ENCODE results near the gene GADD45A.
"Not testable (repeated sequence)": the region's sequence is repeated elsewhere in the genome, so short reads cannot be mapped to it uniquely, and the experiment has no call there.

Gene GADD45A

DNA sequence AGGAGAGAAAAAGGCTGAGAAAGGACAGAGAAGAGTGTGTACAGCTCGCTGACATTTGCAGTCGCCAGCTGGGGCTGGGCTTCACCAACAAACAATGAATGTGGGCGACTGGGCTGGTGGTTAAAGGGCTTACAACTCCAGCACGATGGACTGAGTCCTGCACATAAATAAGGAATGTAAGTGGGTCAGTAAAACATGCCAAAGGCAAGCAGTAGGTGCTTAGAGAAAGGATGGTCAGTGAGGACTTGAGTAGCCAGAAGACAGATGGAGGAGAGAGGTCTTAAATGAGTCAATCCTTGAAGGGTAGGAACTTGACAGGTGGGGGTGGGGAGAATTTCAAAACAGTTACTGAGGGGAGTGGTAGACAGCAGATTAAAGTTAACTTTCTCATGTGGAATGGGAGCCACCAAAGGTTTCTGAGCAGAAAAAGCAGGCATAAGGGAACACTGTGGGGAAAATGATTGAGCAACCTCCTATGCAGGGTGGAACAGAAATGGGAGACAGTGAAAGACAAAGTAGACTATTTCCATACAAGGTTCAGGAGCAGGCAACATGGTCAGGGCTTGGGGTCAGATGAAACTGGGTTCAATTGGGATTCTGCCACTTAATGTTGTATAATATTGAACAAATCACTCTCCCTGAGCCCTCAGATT lies 37.4 kb downstream of the GADD45A start:
- DNase-seq, result no peak

DNA sequence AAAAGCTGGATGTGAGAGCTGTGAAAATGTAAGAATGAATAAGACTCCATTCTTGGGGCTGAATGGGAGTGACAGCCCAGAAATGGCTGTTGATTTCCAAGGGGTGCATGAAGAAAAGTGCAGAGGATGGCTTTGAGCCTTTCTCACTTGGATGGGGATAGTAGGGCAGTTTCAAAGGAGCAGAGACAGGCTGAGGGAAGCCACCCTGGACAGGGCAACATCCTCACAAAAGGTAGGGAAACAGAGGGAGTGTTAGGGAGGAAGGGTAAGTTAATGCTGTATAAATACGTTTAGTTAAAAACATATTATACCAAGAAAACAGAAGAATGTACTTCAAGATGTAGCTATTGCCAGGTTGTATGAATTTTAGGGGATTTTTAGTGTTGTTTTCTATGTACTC lies 38.1 kb downstream of the GADD45A start:
- DNase-seq, result no peak

DNA sequence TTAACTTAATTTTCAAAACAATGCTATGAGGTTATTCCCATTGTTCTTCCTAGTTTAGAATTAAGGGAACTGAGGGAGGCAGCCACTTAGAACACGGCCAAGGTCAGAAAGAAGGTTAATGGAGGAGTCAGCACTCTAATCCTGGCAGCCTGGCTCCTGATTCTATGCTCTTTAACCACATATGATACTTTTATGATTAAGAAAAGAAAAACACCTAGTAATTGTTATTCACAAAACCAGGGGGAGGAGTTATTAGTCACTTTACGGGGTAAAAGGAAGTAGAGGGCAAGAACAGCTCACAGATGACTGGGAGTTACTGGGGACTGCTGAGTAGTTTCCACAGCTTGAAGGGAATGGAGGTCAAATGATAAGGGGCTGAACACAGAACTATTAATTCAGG lies 38.6 kb downstream of the GADD45A start:
- no peak for DNase-seq

DNA sequence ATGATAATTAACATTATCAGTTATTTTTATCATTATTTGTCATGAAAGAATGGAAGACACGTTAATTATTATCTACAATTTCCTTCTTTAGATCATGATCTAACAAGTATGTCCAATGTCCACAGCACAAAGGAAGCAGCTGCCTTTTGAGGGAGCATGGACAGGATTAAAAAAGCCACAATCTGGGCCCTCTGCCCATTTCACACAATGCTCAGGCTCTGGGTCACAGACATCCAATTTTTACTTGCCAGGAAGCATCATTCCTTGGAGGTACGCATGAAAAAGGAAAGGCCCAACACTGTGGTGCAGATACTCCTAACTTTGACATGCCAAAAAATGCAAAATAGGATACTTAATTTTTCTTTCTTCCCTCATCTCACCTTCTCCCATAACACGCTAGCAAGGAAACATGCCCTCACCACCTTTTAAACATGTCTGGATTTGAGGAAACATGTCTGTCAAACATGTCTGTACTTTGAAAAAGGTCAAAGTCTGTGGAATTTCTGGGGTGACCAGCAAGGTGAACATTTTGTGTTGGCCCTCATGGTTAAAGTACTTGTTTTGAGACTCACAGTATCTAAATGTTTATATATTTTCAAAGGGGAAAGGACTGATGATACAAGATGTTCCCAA lies 40.0 kb downstream of the GADD45A start:
- DNase-seq, result no peak

DNA sequence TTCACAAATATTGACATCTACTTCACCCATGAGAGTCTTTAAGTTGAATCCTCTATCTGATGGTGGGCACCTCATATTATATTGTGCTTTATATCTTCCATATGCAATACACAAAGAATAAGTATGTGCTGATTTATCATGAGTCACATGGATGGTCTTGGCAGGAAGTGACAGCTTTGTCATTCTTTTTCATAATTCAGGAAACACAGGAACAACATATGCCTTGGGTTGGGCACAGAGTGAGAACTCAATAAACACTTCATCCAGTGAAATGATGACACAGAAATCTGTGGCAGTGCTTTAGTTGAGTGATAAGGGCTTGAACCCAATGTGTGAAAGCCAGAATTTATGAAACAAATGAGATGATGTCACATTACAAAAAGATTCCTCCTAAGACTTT lies 41.2 kb downstream of the GADD45A start:
- DNase-seq, result no peak

DNA sequence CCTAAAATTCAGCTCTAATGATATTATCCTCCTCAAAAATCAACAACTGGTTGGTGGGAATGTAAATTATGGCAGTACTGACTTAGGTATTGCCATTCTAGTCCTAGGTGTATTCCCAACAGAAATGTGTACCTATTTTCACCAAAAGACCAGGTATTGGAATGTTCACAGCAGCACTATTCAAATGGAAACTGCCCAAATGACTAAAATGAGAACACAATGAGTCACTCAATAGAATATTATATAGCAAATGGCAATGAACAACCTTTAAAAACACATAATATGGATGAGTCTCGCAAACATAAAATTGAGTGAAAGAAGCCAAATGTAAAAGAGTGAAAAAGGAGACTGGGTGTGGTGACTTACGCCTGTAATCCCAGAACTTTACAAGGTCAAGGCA lies 44.9 kb downstream of the GADD45A start:
- DNase-seq, result no peak

DNA sequence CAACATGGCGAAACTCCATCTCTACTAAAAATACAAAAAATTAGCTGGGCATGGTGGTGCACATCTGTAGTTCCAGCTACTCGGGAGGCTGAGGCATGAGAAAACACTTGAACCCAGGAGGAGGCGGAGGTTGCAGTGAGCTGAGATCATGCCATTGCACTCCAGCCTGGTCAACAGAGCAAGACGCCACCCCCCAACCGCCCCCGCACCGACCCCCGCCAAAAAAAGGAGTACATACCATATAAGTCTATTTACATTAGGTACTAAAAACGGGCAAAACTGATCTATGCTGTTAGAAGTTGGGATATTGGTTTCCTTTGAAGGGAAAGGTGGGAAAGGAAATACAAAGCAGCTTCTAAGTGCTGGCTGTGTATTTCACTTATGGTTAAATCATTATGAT lies 45.3 kb downstream of the GADD45A start:
- not testable (repeated sequence) for DNase-seq

DNA sequence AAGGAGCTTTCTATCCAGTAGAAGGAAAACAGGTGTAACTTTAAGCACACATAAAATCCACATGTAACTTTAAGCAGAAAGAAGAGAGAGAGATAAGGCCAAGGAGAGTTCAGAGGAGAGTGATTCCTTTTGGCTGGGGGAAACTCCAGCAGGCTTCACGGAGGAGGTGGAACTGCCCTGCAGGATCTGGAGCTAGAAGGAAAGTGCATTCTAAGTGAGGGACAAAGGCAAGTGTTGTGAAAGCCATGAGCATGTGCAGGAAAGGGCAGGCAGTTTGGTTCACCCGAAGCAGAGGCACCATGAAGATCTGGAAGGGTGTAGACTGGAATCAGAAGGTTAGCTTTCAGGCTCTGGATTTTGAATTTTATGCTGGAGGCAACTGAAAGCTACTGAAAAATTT lies 46.3 kb downstream of the GADD45A start:
- DNase-seq, result no peak

DNA sequence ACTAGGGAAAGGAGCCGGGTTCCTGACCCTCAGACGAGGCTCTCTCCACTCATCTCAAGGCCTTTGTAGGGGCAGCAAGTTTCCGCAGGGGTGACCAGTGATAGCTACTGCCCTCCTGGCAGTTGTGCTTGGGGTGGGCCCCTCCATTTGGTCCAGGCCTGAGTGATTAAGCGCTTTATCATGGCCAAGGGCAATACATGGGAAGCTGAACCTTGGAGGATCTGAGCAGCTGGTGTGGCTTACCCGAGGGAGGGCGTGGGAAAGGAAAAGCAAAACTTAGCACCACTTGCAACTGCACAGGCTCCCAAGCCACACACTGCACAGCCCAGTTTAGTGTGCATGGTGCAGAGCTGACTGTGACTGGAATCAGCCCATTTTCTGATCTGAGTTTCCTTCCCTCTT lies 47.8 kb downstream of the GADD45A start:
- DNase-seq, result peak; percentile 43

DNA sequence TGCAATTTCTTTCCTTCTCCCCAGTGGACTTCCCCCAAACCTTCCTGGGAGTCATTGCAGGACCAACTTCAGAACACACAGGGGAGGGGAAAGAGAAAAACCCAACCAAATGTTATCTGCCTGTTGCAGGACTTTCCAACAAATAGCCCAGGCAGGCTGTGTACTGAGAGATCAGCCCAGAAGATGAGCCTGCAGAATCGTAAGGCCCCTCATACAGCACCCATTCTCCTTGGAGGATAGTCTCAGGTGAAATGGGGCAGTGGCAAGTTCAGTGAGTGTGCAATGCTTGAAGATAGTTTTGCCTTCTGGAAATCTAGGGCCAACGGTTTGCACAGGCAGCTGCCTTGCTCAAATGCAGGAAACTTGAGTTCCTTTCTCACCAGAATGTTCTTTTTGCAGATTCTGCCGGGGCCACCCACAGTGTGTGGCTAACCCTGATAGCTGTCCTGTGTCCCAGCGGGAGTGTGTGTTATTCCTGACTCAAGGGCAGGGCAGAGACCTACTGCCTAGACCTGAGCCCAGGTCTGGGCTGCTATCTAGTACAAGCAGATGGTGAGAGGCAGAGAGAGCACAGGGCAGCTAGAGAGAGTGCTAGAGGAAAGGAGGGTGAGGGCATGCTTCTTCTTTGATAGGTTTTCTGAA lies 48.8 kb downstream of the GADD45A start:
- no peak for DNase-seq

DNA sequence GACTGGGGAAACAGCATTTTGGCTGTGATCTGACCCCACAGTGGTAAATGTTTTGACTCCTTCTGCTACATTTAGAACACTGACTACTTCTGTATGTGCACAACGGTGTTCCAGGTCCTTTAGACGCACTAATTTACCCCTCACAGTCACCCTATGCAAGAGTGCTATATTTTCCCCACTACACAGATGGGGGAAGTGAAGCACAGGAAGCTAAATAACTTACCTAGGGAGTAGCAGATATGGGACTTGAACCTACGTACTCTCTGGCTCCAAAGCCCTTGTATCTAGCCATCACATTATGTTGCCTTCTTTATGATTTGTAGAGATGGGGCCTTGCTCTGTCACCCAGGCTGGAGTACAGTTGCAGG lies 49.3 kb downstream of the GADD45A start:
- no peak for DNase-seq

DNA sequence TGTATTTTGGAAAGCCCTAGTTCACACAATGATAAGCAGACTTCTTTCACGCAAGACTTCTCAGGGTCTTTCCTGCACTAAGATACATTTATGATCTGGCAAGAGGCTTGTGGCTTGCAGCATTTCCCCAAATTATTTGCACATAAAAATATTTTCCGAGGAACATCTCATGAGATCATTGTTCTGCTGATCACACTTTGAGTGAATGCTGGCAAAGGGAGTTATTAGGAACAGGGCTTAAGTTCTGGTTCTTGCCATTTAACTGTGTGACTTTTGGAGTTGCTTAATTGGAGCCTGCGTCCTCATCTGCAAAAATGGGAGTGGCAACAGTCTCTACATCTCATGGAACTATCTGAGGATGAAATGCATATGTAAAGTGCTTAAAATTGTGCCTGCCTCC lies 50.2 kb downstream of the GADD45A start:
- no peak for DNase-seq

DNA sequence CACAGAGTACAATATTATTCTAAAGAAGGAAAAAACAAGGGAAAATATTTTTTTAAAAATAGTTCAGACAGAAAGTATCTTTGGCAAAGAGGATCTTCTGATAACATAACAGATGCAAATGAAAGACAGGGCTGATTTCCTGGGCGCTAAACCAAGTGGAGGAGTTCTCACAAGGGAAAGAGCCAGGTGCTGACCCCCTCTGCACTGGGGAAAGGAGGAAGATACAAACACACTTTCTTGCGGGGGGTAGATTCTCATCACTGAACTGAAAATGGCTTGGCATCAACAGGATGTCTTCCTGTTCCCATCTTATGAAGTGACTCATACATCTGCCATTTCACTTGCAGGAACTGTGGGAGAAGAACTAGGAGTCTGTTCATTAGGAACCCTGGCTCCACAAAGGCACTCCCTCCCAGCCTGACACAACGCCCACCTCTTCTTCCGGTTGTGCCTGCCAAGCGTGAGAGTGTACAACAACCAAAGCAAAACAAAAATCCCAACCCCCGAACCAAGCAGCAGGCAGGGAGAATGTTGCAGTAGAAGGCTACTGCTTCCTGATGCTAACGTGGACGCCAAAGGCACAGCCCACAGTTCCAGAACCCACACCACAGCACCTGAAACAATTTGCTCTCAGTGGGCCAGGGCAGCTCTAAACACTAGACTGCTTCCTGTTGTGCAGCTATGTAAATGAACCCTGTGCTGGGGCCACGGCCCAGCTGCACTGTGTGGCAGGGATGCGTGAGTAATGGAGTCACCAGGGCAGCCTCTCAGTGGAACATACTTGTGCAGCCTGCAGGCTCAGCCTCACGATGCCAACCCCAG lies 51.0 kb downstream of the GADD45A start:
- DNase-seq, result peak; percentile 61

DNA sequence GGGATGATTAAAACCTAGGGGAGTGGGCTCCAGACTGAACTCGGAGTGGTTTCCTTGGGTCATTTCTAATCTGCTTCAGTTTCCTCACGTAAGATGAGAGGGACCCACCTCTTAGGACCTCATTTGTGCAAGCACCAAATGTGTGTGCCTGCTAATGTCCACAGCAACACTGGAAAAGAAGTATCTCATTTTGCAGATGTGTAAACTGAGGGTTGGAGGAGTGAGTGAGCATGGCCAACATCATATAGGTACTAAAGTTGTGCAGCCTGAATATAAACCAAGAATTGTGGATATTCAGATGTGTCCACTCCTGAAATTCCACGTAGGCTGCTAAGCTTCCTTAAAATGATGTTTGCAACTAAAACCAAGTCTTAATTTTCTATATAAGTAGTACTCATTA lies 51.7 kb downstream of the GADD45A start:
- no peak for DNase-seq

DNA sequence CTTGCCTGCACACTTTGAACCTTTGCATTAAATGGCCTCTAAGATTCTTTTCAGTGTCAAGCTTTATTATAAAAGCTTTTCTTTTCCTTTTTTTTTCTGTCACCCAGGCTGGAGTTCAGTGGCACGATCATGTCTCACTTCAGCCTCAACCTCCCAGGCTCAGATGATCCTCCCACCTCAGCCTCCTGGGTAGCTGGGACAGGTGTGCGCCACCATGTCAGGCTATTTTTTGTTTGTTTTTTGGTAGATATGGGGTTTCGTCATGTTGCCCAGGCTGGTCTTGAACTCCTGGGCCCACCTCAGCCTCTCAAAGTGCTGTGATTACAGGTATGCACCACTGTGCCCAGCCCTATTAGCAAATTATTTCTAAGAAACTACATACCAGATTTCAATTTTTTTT lies 52.9 kb downstream of the GADD45A start:
- no peak for DNase-seq
